HCT116 (cell line): ENCODE data around the gene ZNF180. TPM values are rescaled to one million over a fixed set of nuclear protein-coding genes. Genes with fewer than 3 reads are reported as not detected.

Source experiments
- ATAC-seq: fragments of 200-7000 bp; cut with Tn5 transposase; 2 replicates; pipeline ENCODE4 v1.9.1; 2020; ENCODE audit warnings: mild to moderate bottlenecking, moderate library complexity
- BruUV-seq: library from RNA; stranded (reverse); fragments of 400-500 nt; replicated peaks from 2 replicates; lab custom pipeline; 2021; lab: Mats Ljungman, UMichigan
- CTCF ChIA-PET: fragments of 300-600 bp; sonication (Branson Sonifier 250); formaldehyde crosslinking; loops from one replicate; lab custom pipeline; 2021; ENCODE audit warnings: antibody characterized with exemption; lab: Charles Lee
- POLR2A ChIA-PET: fragments of 300-600, 350-600 bp; sonication (Branson Sonifier 250); formaldehyde crosslinking; loops from one replicate; lab custom pipeline; 2021; ENCODE audit warnings: antibody characterized with exemption; lab: Charles Lee
- RAD21 ChIA-PET, 2 experiments: fragments of 300-600 bp; sonication (Branson Sonifier 250); formaldehyde crosslinking; loops; one replicate each; lab custom pipeline; 2023; ENCODE audit warnings: low total read pairs in 2 of 2; ENCODE audit not compliant: uncharacterized antibody in 2 of 2, unreplicated experiment in 2 of 2, low non-redundant PET in 1 of 2; lab: Charles Lee
- DNase-seq: peaks from one replicate; pipeline ENCODE4 v3.0.0-alpha.2; 2010; ENCODE audit warnings: low read depth, low spot score
- H2AFZ ChIP-seq: fragments of 200-600 bp; shearing (Covaris generic), sonication (generic); 2 replicates; pipeline ENCODE4 v1.6.1; 2017; ENCODE audit warnings: low read depth, mixed run types, mixed read lengths, antibody characterized with exemption, low read length; ENCODE audit not compliant: poor library complexity, severe bottlenecking
- H3K27ac ChIP-seq: 2 replicates; pipeline ENCODE4 v1.5.1; 2012; ENCODE audit warnings: low read depth, low read length
- H3K27me3 ChIP-seq: fragments of 200-600 bp; sonication (generic); 2 replicates; pipeline ENCODE4 v1.6.1; 2016; ENCODE audit warnings: mixed run types, low read length, mixed read lengths; ENCODE audit not compliant: insufficient read depth
- H3K36me3 ChIP-seq, 2 experiments: fragments of 200-500 bp in 1 of 2; fragments of 200-600 bp in 1 of 2; sonication (Bioruptor generic) in 1 of 2; sonication (generic) in 1 of 2; 2 replicates each; pipeline versions ENCODE4 v1.5.1 to v1.6.1; 2014 to 2016; ENCODE audit warnings: low read length in 2 of 2, inconsistent platforms in 1 of 2, mixed read lengths in 1 of 2, mixed run types in 1 of 2; ENCODE audit not compliant: insufficient read depth in 2 of 2, control insufficient read depth in 1 of 2
- H3K4me1 ChIP-seq, 2 experiments: fragments of 200-600 bp in 1 of 2; sonication (generic) in 1 of 2; 2 replicates each; pipeline versions ENCODE4 v1.5.1 to v1.6.1; 2012 to 2017; ENCODE audit warnings: low read length in 2 of 2, inconsistent platforms in 1 of 2, mild to moderate bottlenecking in 1 of 2, mixed read lengths in 1 of 2, mixed run types in 1 of 2, moderate library complexity in 1 of 2; ENCODE audit not compliant: insufficient read depth in 2 of 2, control insufficient read depth in 1 of 2
- H3K4me2 ChIP-seq: fragments of 200-600 bp; sonication (generic); 2 replicates; pipeline ENCODE4 v1.6.1; 2017; ENCODE audit warnings: mixed run types, low read length, mixed read lengths
- H3K4me3 ChIP-seq, 2 experiments: fragments of 200-600 bp in 1 of 2; sonication (generic) in 1 of 2; replicated peaks in 1 of 2; 2 replicates each; pipeline ENCODE4 v1.5.1; 2011 to 2016; ENCODE audit warnings: low read length in 2 of 2, control low read depth in 1 of 2, low read depth in 1 of 2, mild to moderate bottlenecking in 1 of 2, mixed read lengths in 1 of 2, mixed run types in 1 of 2
- H3K79me2 ChIP-seq: fragments of 200-600 bp; sonication (generic); 2 replicates; pipeline ENCODE4 v1.6.1; 2017; ENCODE audit warnings: mild to moderate bottlenecking, mixed run types, low read length, moderate library complexity, mixed read lengths; ENCODE audit not compliant: insufficient read depth
- H3K9ac ChIP-seq: fragments of 200-600 bp; sonication (generic); 2 replicates; pipeline ENCODE4 v1.6.1; 2016; ENCODE audit warnings: low read length, mixed read lengths
- H3K9me2 ChIP-seq: fragments of 200-600 bp; sonication (generic), shearing (Covaris generic); 2 replicates; pipeline ENCODE4 v1.6.1; 2017; ENCODE audit warnings: mixed run types, mild to moderate bottlenecking, moderate library complexity; ENCODE audit not compliant: insufficient read depth
- H3K9me3 ChIP-seq, 2 experiments: fragments of 200-500 bp in 1 of 2; fragments of 200-600 bp in 1 of 2; sonication (Bioruptor generic) in 1 of 2; sonication (generic) in 1 of 2; 2 replicates each; pipeline ENCODE4 v1.6.1; 2014 to 2017; ENCODE audit warnings: low read length in 2 of 2, mixed read lengths in 2 of 2, inconsistent platforms in 1 of 2, low read depth in 1 of 2, mild to moderate bottlenecking in 1 of 2, mixed run types in 1 of 2, moderate library complexity in 1 of 2; ENCODE audit not compliant: control insufficient read depth in 1 of 2, insufficient read depth in 1 of 2
- H4K20me1 ChIP-seq: fragments of 200-600 bp; sonication (generic), shearing (Covaris generic); 2 replicates; pipeline ENCODE4 v1.6.1; 2017; ENCODE audit warnings: mixed run types, mild to moderate bottlenecking, moderate library complexity; ENCODE audit not compliant: insufficient read depth
- ATF3 ChIP-seq: IDR thresholded peaks from 2 replicates; pipeline ENCODE4 v1.6.1; 2012
- CBX3 ChIP-seq: IDR thresholded peaks from 2 replicates; pipeline ENCODE4 v1.6.1; 2012; ENCODE audit warnings: low read depth
- CTCF ChIP-seq, 3 experiments: fragments of 200-600 bp in 1 of 3; sonication (generic) in 1 of 3; IDR thresholded peaks in 2 of 3; conservative IDR thresholded peaks in 1 of 3; 2 replicates each; pipeline ENCODE4 v1.5.1; 2012 to 2017; ENCODE audit warnings: low read depth in 2 of 3, low read length in 2 of 3, antibody characterized with exemption in 1 of 3, borderline replicate concordance in 1 of 3, control low read depth in 1 of 3, mild to moderate bottlenecking in 1 of 3, mixed read lengths in 1 of 3, mixed run types in 1 of 3, moderate library complexity in 1 of 3; ENCODE audit not compliant: insufficient read depth in 1 of 3
- ELF1 ChIP-seq: IDR thresholded peaks from 2 replicates; pipeline ENCODE4 v1.6.1; 2012; ENCODE audit warnings: low read depth, borderline replicate concordance
- EZH2 ChIP-seq: fragments of 200-600 bp; sonication (generic); IDR thresholded peaks from 2 replicates; pipeline ENCODE4 v1.6.1; 2017; ENCODE audit warnings: antibody characterized with exemption, mixed run types
- EZH2phosphoT487 ChIP-seq: fragments of 200-600 bp; IDR thresholded peaks from 2 replicates; pipeline ENCODE4 v1.6.1; 2018; ENCODE audit warnings: antibody characterized with exemption, borderline replicate concordance
- JUND ChIP-seq: IDR thresholded peaks from 2 replicates; pipeline ENCODE4 v1.6.1; 2012
- MAX ChIP-seq: IDR thresholded peaks from 2 replicates; pipeline ENCODE4 v1.6.1; 2012
- POLR2A ChIP-seq: IDR thresholded peaks from 2 replicates; pipeline ENCODE4 v1.7.0; 2011; ENCODE audit warnings: borderline replicate concordance; ENCODE audit not compliant: insufficient read depth, insufficient read length; ENCODE audit errors: extremely low read depth
- POLR2AphosphoS5 ChIP-seq: IDR thresholded peaks from 2 replicates; pipeline ENCODE4 v1.6.1; 2011; ENCODE audit warnings: mild to moderate bottlenecking, low read depth, low read length, moderate library complexity
- RAD21 ChIP-seq: IDR thresholded peaks from 2 replicates; pipeline ENCODE4 v1.6.1; 2012; ENCODE audit warnings: low read depth, mild to moderate bottlenecking
- REST ChIP-seq: IDR thresholded peaks from 2 replicates; pipeline ENCODE4 v1.6.1; 2012; ENCODE audit warnings: low read depth
- SIN3A ChIP-seq: IDR thresholded peaks from 2 replicates; pipeline ENCODE4 v1.6.1; 2012; ENCODE audit warnings: low read depth
- SP1 ChIP-seq: IDR thresholded peaks from 2 replicates; pipeline ENCODE4 v1.6.1; 2012; ENCODE audit warnings: low read depth
- SRF ChIP-seq: IDR thresholded peaks from 2 replicates; pipeline ENCODE4 v1.6.1; 2012; ENCODE audit warnings: low read depth
- TCF7L2 ChIP-seq: IDR thresholded peaks from 2 replicates; pipeline ENCODE4 v1.7.0; 2011; ENCODE audit warnings: borderline replicate concordance, inconsistent platforms; ENCODE audit not compliant: insufficient read depth, insufficient read length; ENCODE audit errors: extremely low read depth
- YY1 ChIP-seq: IDR thresholded peaks from 2 replicates; pipeline ENCODE4 v1.6.1; 2011; ENCODE audit warnings: low read length, low read depth, moderate library complexity, mild to moderate bottlenecking; ENCODE audit not compliant: insufficient replicate concordance; ENCODE audit errors: extremely low read depth
- ZBTB33 ChIP-seq: IDR thresholded peaks from 2 replicates; pipeline ENCODE4 v1.6.1; 2011; ENCODE audit warnings: mild to moderate bottlenecking, low read length, moderate library complexity; ENCODE audit not compliant: insufficient replicate concordance; ENCODE audit errors: extremely low read depth
- ZFX ChIP-seq: fragments of 450-650 bp; IDR thresholded peaks from 2 replicates; pipeline ENCODE4 v1.6.1; 2017
- ZNF274 ChIP-seq: fragments of 200-500 bp; sonication (Bioruptor generic); IDR thresholded peaks from 2 replicates; pipeline ENCODE4 v1.6.1; 2014; ENCODE audit warnings: mild to moderate bottlenecking, low read depth, low read length, inconsistent platforms
- intact Hi-C: fragments of 100-400 bp; cut with micrococcal nuclease; formaldehyde crosslinking; loops from 2 replicates; pipeline ENCODE4 v1.10.0; 2022
- total RNA-seq: library from RNA; stranded (reverse); gene quantifications from one replicate; pipeline ENCODE4 v1.2.1, GENCODE V29; 2021; ENCODE audit not compliant: unreplicated experiment

The ZNF180 gene
- total RNA-seq, 1 experiment from 2014 or later, result 7.3 TPM

- Histone ChIP-seq H3K4me1 (no peaks in the 10 kb centered on the region), H3K9me3 (no peaks in the 10 kb centered on the region), H3K4me3 (no peak overlapping the region), H3K27ac (no peak overlapping the region), H3K79me2 (no peaks in the 10 kb centered on the region), H3K36me3 (no peaks in the 10 kb centered on the region), H3K9me2 (no peaks in the 10 kb centered on the region), H4K20me1 (no peaks in the 10 kb centered on the region), H3K9ac (no peak overlapping the region), H2AFZ (no peak overlapping the region), H3K27me3 (no peaks in the 10 kb centered on the region), H3K4me2 (no peak overlapping the region)
- no TSS peak for BruUV-seq
- ChIA-PET POLR2A (no interaction called here), CTCF (no interaction called here), RAD21 (no interaction called here)
- DNase-seq (no peak), ATAC-seq (no peak)
- TF ChIP-seq RAD21 (no peak), ZNF274 (no peak), EZH2phosphoT487 (no peak), JUND (no peak), MAX (no peak), YY1 (no peak), ELF1 (no peak), SP1 (no peak), SIN3A (no peak), EZH2 (no peak), ZBTB33 (no peak), ATF3 (no peak), POLR2A (no peak), ZFX (no peak), POLR2AphosphoS5 (no peak), SRF (no peak), CBX3 (no peak), TCF7L2 (no peak), CTCF (IDR thresholded peaks at IDR 0.05 in 2 of 3, conservative IDR thresholded peaks at IDR 0.05 in 1 of 3; ENCODE audit: borderline replicate concordance in 1 of 3, insufficient read depth in 1 of 3, low read depth in 2 of 3, low read length in 2 of 3) (no peak), REST (no peak)
- intact Hi-C loops, result no loop called here
These were observed 15.6 kb upstream of the ZNF180 start for GRCh38 chr19:44515907-44516306.
